ENCODE measurements around the gene EXOG. TPM values are rescaled to one million over a fixed set of nuclear protein-coding genes. Genes with fewer than 3 reads are reported as not detected.

The EXOG gene
- total RNA-seq, 1 experiment from 2014 or later: 8.3 TPM

GRCh38 chr3:38515367-38515766, 19.2 kb downstream of the EXOG start:
- Histone ChIP-seq H3K36me3 (ENCODE audit: control insufficient read depth in 1 of 2, insufficient read depth in 2 of 2, low read length in 2 of 2) (peaks cover 0 to 6% of the 10 kb centered on the region in 2 experiments; a peak in 1 of 4 replicates), H3K9ac (ENCODE audit: low read length) (no peak overlapping the region), H3K9me3 (ENCODE audit: control insufficient read depth in 1 of 2, insufficient read depth in 1 of 2, low read depth in 1 of 2, low read length in 2 of 2) (no peaks in the 10 kb centered on the region), H3K79me2 (ENCODE audit: insufficient read depth, low read length) (no peaks in the 10 kb centered on the region), H3K4me3 (replicated peaks in 1 of 2; ENCODE audit: low read depth in 1 of 2, low read length in 2 of 2) (no peak overlapping the region), H3K27ac (ENCODE audit: low read depth, low read length) (no peak overlapping the region), H3K27me3 (ENCODE audit: insufficient read depth, low read length) (no peaks in the 10 kb centered on the region), H3K4me1 (ENCODE audit: control insufficient read depth in 1 of 2, insufficient read depth in 2 of 2, low read length in 2 of 2) (no peaks in the 10 kb centered on the region), H4K20me1 (ENCODE audit: insufficient read depth) (no peaks in the 10 kb centered on the region), H3K4me2 (ENCODE audit: low read length) (no peak overlapping the region), H3K9me2 (ENCODE audit: insufficient read depth) (no peaks in the 10 kb centered on the region), H2AFZ (ENCODE audit: low read depth, low read length, poor library complexity, severe bottlenecking) (no peak overlapping the region)
- intact Hi-C loops (cut with micrococcal nuclease): no loop called here
- BruUV-seq (replicated peaks): no TSS peak
- TF ChIP-seq CBX3 (IDR thresholded peaks at IDR 0.05; ENCODE audit: low read depth) (no peak), REST (IDR thresholded peaks at IDR 0.05; ENCODE audit: low read depth) (no peak), EGR1 (IDR thresholded peaks at IDR 0.05; ENCODE audit: low read depth) (no peak), JUND (IDR thresholded peaks at IDR 0.05) (no peak), POLR2AphosphoS5 (IDR thresholded peaks at IDR 0.05; ENCODE audit: low read depth, low read length) (no peak), SP1 (IDR thresholded peaks at IDR 0.05; ENCODE audit: low read depth) (no peak), RAD21 (IDR thresholded peaks at IDR 0.05; ENCODE audit: low read depth) (no peak), SIN3A (IDR thresholded peaks at IDR 0.05; ENCODE audit: low read depth) (no peak), FOSL1 (IDR thresholded peaks at IDR 0.05; ENCODE audit: low read depth) (no peak), ELF1 (IDR thresholded peaks at IDR 0.05; ENCODE audit: borderline replicate concordance, low read depth) (no peak), ZBTB33 (IDR thresholded peaks at IDR 0.05; ENCODE audit: extremely low read depth, insufficient replicate concordance, low read length) (no peak), EZH2 (IDR thresholded peaks at IDR 0.05) (no peak), CEBPB (IDR thresholded peaks at IDR 0.05; ENCODE audit: low read depth) (no peak), ZNF274 (IDR thresholded peaks at IDR 0.05; ENCODE audit: low read depth, low read length) (no peak), SRF (IDR thresholded peaks at IDR 0.05; ENCODE audit: low read depth) (no peak), TCF7L2 (IDR thresholded peaks at IDR 0.05; ENCODE audit: borderline replicate concordance, extremely low read depth, insufficient read depth, insufficient read length) (no peak), MAX (IDR thresholded peaks at IDR 0.05) (no peak), ZFX (IDR thresholded peaks at IDR 0.05) (no peak), YY1 (IDR thresholded peaks at IDR 0.05; ENCODE audit: extremely low read depth, insufficient replicate concordance, low read depth, low read length) (no peak)
- TF ChIP-seq, protein P1, sequence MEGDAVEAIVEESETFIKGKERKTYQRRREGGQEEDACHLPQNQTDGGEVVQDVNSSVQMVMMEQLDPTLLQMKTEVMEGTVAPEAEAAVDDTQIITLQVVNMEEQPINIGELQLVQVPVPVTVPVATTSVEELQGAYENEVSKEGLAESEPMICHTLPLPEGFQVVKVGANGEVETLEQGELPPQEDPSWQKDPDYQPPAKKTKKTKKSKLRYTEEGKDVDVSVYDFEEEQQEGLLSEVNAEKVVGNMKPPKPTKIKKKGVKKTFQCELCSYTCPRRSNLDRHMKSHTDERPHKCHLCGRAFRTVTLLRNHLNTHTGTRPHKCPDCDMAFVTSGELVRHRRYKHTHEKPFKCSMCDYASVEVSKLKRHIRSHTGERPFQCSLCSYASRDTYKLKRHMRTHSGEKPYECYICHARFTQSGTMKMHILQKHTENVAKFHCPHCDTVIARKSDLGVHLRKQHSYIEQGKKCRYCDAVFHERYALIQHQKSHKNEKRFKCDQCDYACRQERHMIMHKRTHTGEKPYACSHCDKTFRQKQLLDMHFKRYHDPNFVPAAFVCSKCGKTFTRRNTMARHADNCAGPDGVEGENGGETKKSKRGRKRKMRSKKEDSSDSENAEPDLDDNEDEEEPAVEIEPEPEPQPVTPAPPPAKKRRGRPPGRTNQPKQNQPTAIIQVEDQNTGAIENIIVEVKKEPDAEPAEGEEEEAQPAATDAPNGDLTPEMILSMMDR (IDR thresholded peaks at IDR 0.05 in 2 of 3, conservative IDR thresholded peaks at IDR 0.05 in 1 of 3; ENCODE audit: borderline replicate concordance in 1 of 3, insufficient read depth in 1 of 3, low read depth in 2 of 3, low read length in 2 of 3): no peak
- ChIA-PET RAD21 (ENCODE audit: low non-redundant PET in 1 of 2, low total read pairs in 2 of 2, uncharacterized antibody in 2 of 2, unreplicated experiment in 2 of 2) (interaction anchor here in 1 of 2 experiments (0.6 kb wide), 1 partner anchor 586 kb away, joined by 3 read pairs; no protein-coding TSS in a partner anchor), POLR2A (no interaction called here), CTCF (no interaction called here)
- no peak for ATAC-seq
- DNase-seq (ENCODE audit: low read depth, low spot score): no peak
